Breast epithelium (tissue), 4 donors: Measurements from ENCODE around the gene ST6GALNAC6. TPM values are rescaled to one million over a fixed set of nuclear protein-coding genes. Genes with fewer than 3 reads are reported as not detected.

Source experiments
- DNase-seq, 2 donors: peaks; one replicate each; pipeline ENCODE4 v3.0.0-alpha.2; 2019; ENCODE audit warnings: low spot score in 2 of 2
- H3K27ac ChIP-seq, 2 donors: fragments of 200-600 bp; sonication (generic) in 1 of 2; one replicate each; pipeline ENCODE4 v1.5.1; 2016 to 2019; ENCODE audit warnings: mild to moderate bottlenecking in 1 of 2
- H3K27me3 ChIP-seq, 2 donors: fragments of 200-600 bp; sonication (generic) in 1 of 2; one replicate each; pipeline versions ENCODE4 v1.5.1 to v1.6.0; 2017 to 2019; ENCODE audit warnings: control low read depth in 1 of 2, mild to moderate bottlenecking in 1 of 2
- H3K36me3 ChIP-seq: fragments of 200-600 bp; one replicate; pipeline ENCODE4 v1.5.1; 2019
- H3K4me1 ChIP-seq, 2 donors: fragments of 200-600 bp; sonication (generic); one replicate each; pipeline ENCODE4 v1.5.1; 2016 to 2019; ENCODE audit warnings: control low read depth in 1 of 2
- H3K4me3 ChIP-seq, 3 donors: fragments of 200-600 bp; sonication (generic); 1 replicate in 2 of 3; 2 replicates in 1 of 3; pipeline ENCODE4 v1.5.1; 2016 to 2019; ENCODE audit warnings: mild to moderate bottlenecking in 3 of 3, moderate library complexity in 2 of 3
- H3K9me3 ChIP-seq, 2 donors: fragments of 200-600 bp; sonication (generic) in 1 of 2; one replicate each; pipeline ENCODE4 v1.5.1; 2016 to 2019; ENCODE audit warnings: control low read depth in 1 of 2
- CTCF ChIP-seq, 3 donors: fragments of 450-650 bp; IDR thresholded peaks; one replicate each; pipeline ENCODE4 v1.5.1; 2016 to 2017; ENCODE audit warnings: antibody characterized with exemption in 3 of 3, mild to moderate bottlenecking in 3 of 3, moderate library complexity in 3 of 3
- POLR2A ChIP-seq: fragments of 450-650 bp; IDR thresholded peaks from one replicate; pipeline ENCODE4 v1.6.1; 2016; ENCODE audit warnings: antibody characterized with exemption, mild to moderate bottlenecking, moderate library complexity
- POLR2AphosphoS5 ChIP-seq, 3 donors: sonication (generic); formaldehyde crosslinking; IDR thresholded peaks; one replicate each; pipeline ENCODE4 v1.6.1; 2017; ENCODE audit warnings: antibody characterized with exemption in 3 of 3
- intact Hi-C: fragments of 100-400 bp; cut with DNase I; formaldehyde crosslinking; loops from one replicate; pipeline ENCODE4 v1.15.1; 2023; ENCODE audit warnings: low total_unique reads
- total RNA-seq, 3 donors: library from RNA; depleted of rRNA; stranded (reverse); fragments of >200 nt; gene quantifications; one replicate each; pipeline ENCODE4 v1.1.0, GENCODE V29; 2016

Gene ST6GALNAC6
- total RNA-seq, 3 donors from 2014 or later: 61.5 to 175 (median 103) TPM

- H3K27me3 ChIP-seq: no peaks in the 10 kb centered on the region
- H3K9me3 ChIP-seq: no peaks in the 10 kb centered on the region
- peak overlapping the region; percentile 90 to 93 for H3K27ac ChIP-seq
- no peak for TF ChIP-seq CTCF (IDR thresholded peaks at IDR 0.05)
- peak in 1 of 3 donors; percentile 43 for TF ChIP-seq POLR2AphosphoS5 (IDR thresholded peaks at IDR 0.05)
- TF ChIP-seq POLR2A: no peak
- peak overlapping the region in 1 of 3 donors; percentile 35 for H3K4me3 ChIP-seq
- H3K36me3 ChIP-seq: no peaks in the 10 kb centered on the region
- intact Hi-C loops: no loop called here
- H3K4me1 ChIP-seq: peaks cover 17 to 30% of the 10 kb centered on the region in 2 donors
- no peak for DNase-seq
Measured at GRCh38 chr9:127903557-127904475, 4.4 kb upstream of the ST6GALNAC6 start.

GRCh38 chr9:127898433-127899127, 823 bp downstream of the ST6GALNAC6 start:
- peaks cover under 1 to 6% of the 10 kb centered on the region in 2 donors for H3K4me1 ChIP-seq
- peak; percentile 35 to 70 (median 52) for TF ChIP-seq POLR2AphosphoS5 (IDR thresholded peaks at IDR 0.05)
- no peak for TF ChIP-seq POLR2A

GRCh38 chr9:127897193-127897692, 2.2 kb downstream of the ST6GALNAC6 start:
- peak; percentile 74 to 78 for DNase-seq

More at GRCh38 chr9:127898433-127899127, 823 bp downstream of the ST6GALNAC6 start:
- H3K4me3 ChIP-seq: peak overlapping the region; percentile 91 to 98 (median 93)
- peak overlapping the region; percentile 87 to 96 for H3K27ac ChIP-seq
- DNase-seq: peak in 1 of 2 donors; percentile 60
- H3K9me3 ChIP-seq: peaks cover 0 to 2% of the 10 kb centered on the region in 2 donors
- peaks cover 12% of the 10 kb centered on the region for H3K36me3 ChIP-seq
- H3K27me3 ChIP-seq: no peaks in the 10 kb centered on the region
- intact Hi-C loops: no loop called here

GRCh38 chr9:127896395-127897192, 2.8 kb downstream of the ST6GALNAC6 start:
- H3K4me3 ChIP-seq: peak overlapping the region; percentile 91 to 98 (median 93)
- TF ChIP-seq POLR2A (no peak), POLR2AphosphoS5 (IDR thresholded peaks at IDR 0.05) (no peak), CTCF (IDR thresholded peaks at IDR 0.05) (no peak)
- peaks cover 0 to 6% of the 10 kb centered on the region in 2 donors for H3K4me1 ChIP-seq
- H3K27me3 ChIP-seq: no peaks in the 10 kb centered on the region
- DNase-seq: no peak
- intact Hi-C loops: no loop called here
- peak overlapping the region; percentile 87 to 96 for H3K27ac ChIP-seq
- peaks cover 18% of the 10 kb centered on the region for H3K36me3 ChIP-seq
- peaks cover 4 to 12% of the 10 kb centered on the region in 2 donors for H3K9me3 ChIP-seq

More at GRCh38 chr9:127897193-127897692, 2.2 kb downstream of the ST6GALNAC6 start:
- TF ChIP-seq POLR2AphosphoS5 (IDR thresholded peaks at IDR 0.05) (no peak), CTCF (IDR thresholded peaks at IDR 0.05) (no peak), POLR2A (no peak)
- Histone ChIP-seq H3K4me3 (peak overlapping the region; percentile 91 to 98 (median 93)), H3K27ac (peak overlapping the region; percentile 87 to 96), H3K9me3 (peaks cover 4 to 12% of the 10 kb centered on the region in 2 donors), H3K36me3 (peaks cover 18% of the 10 kb centered on the region), H3K4me1 (peaks cover 0 to 6% of the 10 kb centered on the region in 2 donors), H3K27me3 (no peaks in the 10 kb centered on the region)
- intact Hi-C loops: no loop called here

GRCh38 chr9:127895811-127896210, 3.6 kb downstream of the ST6GALNAC6 start:
- Histone ChIP-seq H3K27ac (peak overlapping the region in 1 of 2 donors; percentile 96), H3K27me3 (no peaks in the 10 kb centered on the region), H3K9me3 (peaks cover 4 to 12% of the 10 kb centered on the region in 2 donors), H3K4me1 (peaks cover 0 to 6% of the 10 kb centered on the region in 2 donors), H3K36me3 (peaks cover 18% of the 10 kb centered on the region), H3K4me3 (peak overlapping the region in 1 of 3 donors; percentile 93)
- intact Hi-C loops: no loop called here
- TF ChIP-seq CTCF (IDR thresholded peaks at IDR 0.05): no peak
- TF ChIP-seq POLR2A: no peak
- TF ChIP-seq POLR2AphosphoS5 (IDR thresholded peaks at IDR 0.05): no peak
- no peak for DNase-seq
